ENCODE data around the gene PPWD1. TPM values are rescaled to one million over a fixed set of nuclear protein-coding genes. Genes with fewer than 3 reads are reported as not detected.

Gene PPWD1
- total RNA-seq, 2 experiments from 2014 or later = 88.0 to 89.2 TPM

DNA sequence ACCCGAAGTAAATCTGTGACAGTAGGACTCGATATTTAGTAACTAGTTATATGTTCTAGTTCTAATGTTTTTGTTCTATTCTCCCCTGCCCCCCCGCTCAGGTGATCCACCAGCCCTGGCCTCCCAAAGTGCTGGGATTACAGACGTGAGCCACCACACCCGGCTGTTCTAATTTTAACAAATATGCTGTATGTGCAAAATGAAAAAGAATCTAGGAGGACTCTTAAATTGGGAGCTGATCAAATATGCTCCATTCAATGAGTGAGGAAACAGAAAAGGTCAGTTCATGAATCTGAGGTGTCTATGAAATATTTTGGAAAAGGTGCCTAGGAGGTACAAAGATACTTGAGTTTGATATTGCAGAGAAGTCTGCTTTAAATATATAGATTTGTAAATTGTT lies 17.0 kb upstream of the PPWD1 start:
- TF ChIP-seq, protein P1, sequence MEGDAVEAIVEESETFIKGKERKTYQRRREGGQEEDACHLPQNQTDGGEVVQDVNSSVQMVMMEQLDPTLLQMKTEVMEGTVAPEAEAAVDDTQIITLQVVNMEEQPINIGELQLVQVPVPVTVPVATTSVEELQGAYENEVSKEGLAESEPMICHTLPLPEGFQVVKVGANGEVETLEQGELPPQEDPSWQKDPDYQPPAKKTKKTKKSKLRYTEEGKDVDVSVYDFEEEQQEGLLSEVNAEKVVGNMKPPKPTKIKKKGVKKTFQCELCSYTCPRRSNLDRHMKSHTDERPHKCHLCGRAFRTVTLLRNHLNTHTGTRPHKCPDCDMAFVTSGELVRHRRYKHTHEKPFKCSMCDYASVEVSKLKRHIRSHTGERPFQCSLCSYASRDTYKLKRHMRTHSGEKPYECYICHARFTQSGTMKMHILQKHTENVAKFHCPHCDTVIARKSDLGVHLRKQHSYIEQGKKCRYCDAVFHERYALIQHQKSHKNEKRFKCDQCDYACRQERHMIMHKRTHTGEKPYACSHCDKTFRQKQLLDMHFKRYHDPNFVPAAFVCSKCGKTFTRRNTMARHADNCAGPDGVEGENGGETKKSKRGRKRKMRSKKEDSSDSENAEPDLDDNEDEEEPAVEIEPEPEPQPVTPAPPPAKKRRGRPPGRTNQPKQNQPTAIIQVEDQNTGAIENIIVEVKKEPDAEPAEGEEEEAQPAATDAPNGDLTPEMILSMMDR (IDR thresholded peaks at IDR 0.05) = no peak
- ChIA-PET POLR2A (no interaction called here), CTCF (no interaction called here)
- H3K27ac Mint-ChIP-seq = no peak overlapping the region
- Histone ChIP-seq H3K36me3 (ENCODE audit: insufficient read depth, low read length) (peaks cover 4% of the 10 kb centered on the region), H3K4me3 (ENCODE audit: low read length) (no peak overlapping the region), H3K27ac (ENCODE audit: low read depth in 1 of 2, low read length in 2 of 2) (no peak overlapping the region), H3K9me3 (ENCODE audit: control insufficient read depth in 1 of 2, insufficient read depth in 1 of 2, low read length in 2 of 2) (no peaks in the 10 kb centered on the region), H3K27me3 (ENCODE audit: control insufficient read depth in 1 of 2, insufficient read depth in 2 of 2, low read length in 2 of 2) (no peaks in the 10 kb centered on the region), H3K4me1 (ENCODE audit: insufficient read depth, low read length) (no peaks in the 10 kb centered on the region)
- DNase-seq = no peak
- intact Hi-C loops (cut with DNase I, micrococcal nuclease) = no loop called here
- no peaks in the 10 kb centered on the region for H3K4me1 Mint-ChIP-seq (ENCODE audit: low read depth)
- H3K36me3 Mint-ChIP-seq (ENCODE audit: low read depth) = peaks cover 80% of the 10 kb centered on the region
- no peak for ATAC-seq (ENCODE audit: poor library complexity)
- no peak overlapping the region for H3K4me3 Mint-ChIP-seq
- no peaks in the 10 kb centered on the region for H3K27me3 Mint-ChIP-seq
- H3K9me3 Mint-ChIP-seq = no peaks in the 10 kb centered on the region

DNA sequence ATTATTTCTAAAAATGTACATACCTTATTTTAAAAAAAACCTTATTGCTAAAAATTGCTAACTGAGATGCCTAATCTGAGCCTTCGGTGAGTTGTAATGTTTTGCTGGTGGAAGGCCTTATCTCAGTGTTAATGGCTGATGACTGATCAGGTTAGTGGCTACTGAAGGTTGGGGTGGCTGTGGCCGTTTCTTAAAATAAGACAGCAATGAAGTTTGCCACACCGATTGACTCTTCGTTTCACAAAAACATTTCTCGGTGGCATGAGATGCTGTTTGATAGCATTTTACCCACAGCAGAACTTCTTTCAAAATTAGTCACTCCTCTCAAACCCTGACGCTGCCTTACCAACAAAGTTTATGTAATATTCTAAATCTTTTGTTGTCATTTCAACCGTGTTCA lies 14.8 kb upstream of the PPWD1 start:
- ChIA-PET POLR2A (interaction anchor here (3.4 kb wide), 1 partner anchor 15 kb away, joined by 25 read pairs; the partner anchor contains the start of genes CENPK and PPWD1), CTCF (no interaction called here)
- H3K36me3 Mint-ChIP-seq (ENCODE audit: low read depth) = peaks cover 68% of the 10 kb centered on the region

DNA sequence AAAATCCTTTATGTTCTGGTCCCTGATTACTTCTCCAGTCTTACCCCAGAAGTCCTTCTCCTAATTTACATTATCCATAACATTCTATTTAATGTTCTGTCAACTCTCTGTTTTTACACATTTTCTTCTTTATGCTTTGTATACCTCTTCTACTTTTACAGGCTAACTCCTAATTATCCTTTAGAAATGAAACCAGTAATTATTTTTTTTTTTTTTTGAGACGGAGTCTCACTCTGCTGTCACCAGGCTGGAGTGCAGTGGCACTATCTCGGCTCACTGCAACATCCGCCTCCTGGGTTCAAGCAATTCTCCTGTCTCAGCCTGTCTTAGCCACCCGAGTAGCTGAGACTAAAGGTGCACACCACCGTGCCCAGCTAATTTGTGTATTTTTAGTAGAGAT lies 9.2 kb upstream of the PPWD1 start:
- Histone ChIP-seq H3K27me3 (ENCODE audit: control insufficient read depth in 1 of 2, insufficient read depth in 2 of 2, low read length in 2 of 2) (no peaks in the 10 kb centered on the region), H3K27ac (ENCODE audit: low read depth in 1 of 2, low read length in 2 of 2) (no peak overlapping the region), H3K36me3 (ENCODE audit: insufficient read depth, low read length) (peaks cover 4% of the 10 kb centered on the region), H3K9me3 (ENCODE audit: control insufficient read depth in 1 of 2, insufficient read depth in 1 of 2, low read length in 2 of 2) (no peaks in the 10 kb centered on the region), H3K4me1 (ENCODE audit: insufficient read depth, low read length) (no peaks in the 10 kb centered on the region), H3K4me3 (ENCODE audit: low read length) (no peak overlapping the region)
- POLR2A ChIA-PET = no interaction called here
- H3K4me3 Mint-ChIP-seq = no peak overlapping the region
- H3K36me3 Mint-ChIP-seq (ENCODE audit: low read depth) = peaks cover 74% of the 10 kb centered on the region
- ATAC-seq (ENCODE audit: poor library complexity) (no peak), DNase-seq (no peak)
- CTCF ChIA-PET = no interaction called here
- peaks cover 15% of the 10 kb centered on the region for H3K4me1 Mint-ChIP-seq (ENCODE audit: low read depth)
- H3K27ac Mint-ChIP-seq = no peak overlapping the region
- TF ChIP-seq, protein P1 (IDR thresholded peaks at IDR 0.05) = no peak
- intact Hi-C loops (cut with DNase I, micrococcal nuclease) = no loop called here
- no peaks in the 10 kb centered on the region for H3K27me3 Mint-ChIP-seq
- H3K9me3 Mint-ChIP-seq = no peaks in the 10 kb centered on the region

More for the DNA sequence above, 14.8 kb upstream of the PPWD1 start:
- H3K36me3 ChIP-seq (ENCODE audit: insufficient read depth, low read length) = peaks cover 4% of the 10 kb centered on the region
- H3K4me1 Mint-ChIP-seq (ENCODE audit: low read depth) = no peaks in the 10 kb centered on the region
- H3K9me3 ChIP-seq (ENCODE audit: control insufficient read depth in 1 of 2, insufficient read depth in 1 of 2, low read length in 2 of 2) = no peaks in the 10 kb centered on the region
- H3K9me3 Mint-ChIP-seq = no peaks in the 10 kb centered on the region
- no peak overlapping the region for H3K4me3 Mint-ChIP-seq
- ATAC-seq (ENCODE audit: poor library complexity) = no peak
- H3K4me3 ChIP-seq (ENCODE audit: low read length) = no peak overlapping the region
- no peak for DNase-seq
- H3K27ac Mint-ChIP-seq = no peak overlapping the region
- no peaks in the 10 kb centered on the region for H3K27me3 Mint-ChIP-seq
- intact Hi-C loops (cut with DNase I, micrococcal nuclease) = no loop called here
- TF ChIP-seq, protein P1 (IDR thresholded peaks at IDR 0.05) = no peak
- H3K27ac ChIP-seq (ENCODE audit: low read depth in 1 of 2, low read length in 2 of 2) = no peak overlapping the region
- no peaks in the 10 kb centered on the region for H3K4me1 ChIP-seq (ENCODE audit: insufficient read depth, low read length)
- no peaks in the 10 kb centered on the region for H3K27me3 ChIP-seq (ENCODE audit: control insufficient read depth in 1 of 2, insufficient read depth in 2 of 2, low read length in 2 of 2)
